ENCODE data around the gene SH3PXD2B.
"Not testable (repeated sequence)": the region's sequence is repeated elsewhere in the genome, so short reads cannot be mapped to it uniquely, and the experiment has no call there.

SH3PXD2B gene

GRCh38 chr5:172410662-172411483 is 43.5 kb downstream of the SH3PXD2B start:
- Histone ChIP-seq H2BK120ac (ENCODE audit: low read depth, low read length) (no peak overlapping the region), H2BK15ac (replicated peaks; ENCODE audit: low read depth) (no peak overlapping the region), H3K23ac (ENCODE audit: low read length) (no peak overlapping the region), H3K36me3 (ENCODE audit: control insufficient read depth, insufficient read depth, low read length) (no peaks in the 10 kb centered on the region), H3K79me2 (ENCODE audit: control insufficient read depth, insufficient read depth, low read length) (no peaks in the 10 kb centered on the region), H3K9ac (ENCODE audit: low read length) (no peak overlapping the region), H3K4me2 (ENCODE audit: low read length) (no peak overlapping the region), H2BK5ac (ENCODE audit: low read length) (no peak overlapping the region), H3K79me1 (ENCODE audit: low read length) (peaks cover 4% of the 10 kb centered on the region), H4K8ac (ENCODE audit: low read depth, low read length) (no peak overlapping the region), H3K27me3 (ENCODE audit: insufficient read depth, low read length, poor library complexity) (no peaks in the 10 kb centered on the region), H3K4me3 (ENCODE audit: low read length) (no peak overlapping the region), H3K56ac (ENCODE audit: low read length) (no peak overlapping the region), H2AK5ac (ENCODE audit: low read length) (no peak overlapping the region), H3K4ac (ENCODE audit: low read depth, low read length) (no peak overlapping the region), H3K27ac (ENCODE audit: low read depth, low read length) (no peak overlapping the region), H3K18ac (ENCODE audit: low read length) (no peak overlapping the region), H3K4me1 (ENCODE audit: control insufficient read depth, low read depth, low read length) (no peaks in the 10 kb centered on the region), H4K5ac (ENCODE audit: low read length) (no peak overlapping the region)
- no peak for DNase-seq
- WGBS (ENCODE audit: extremely low coverage, insufficient coverage, low lambda C conversion rate) = no CpG with 5 or more reads among the region's 5 CpGs

DNA sequence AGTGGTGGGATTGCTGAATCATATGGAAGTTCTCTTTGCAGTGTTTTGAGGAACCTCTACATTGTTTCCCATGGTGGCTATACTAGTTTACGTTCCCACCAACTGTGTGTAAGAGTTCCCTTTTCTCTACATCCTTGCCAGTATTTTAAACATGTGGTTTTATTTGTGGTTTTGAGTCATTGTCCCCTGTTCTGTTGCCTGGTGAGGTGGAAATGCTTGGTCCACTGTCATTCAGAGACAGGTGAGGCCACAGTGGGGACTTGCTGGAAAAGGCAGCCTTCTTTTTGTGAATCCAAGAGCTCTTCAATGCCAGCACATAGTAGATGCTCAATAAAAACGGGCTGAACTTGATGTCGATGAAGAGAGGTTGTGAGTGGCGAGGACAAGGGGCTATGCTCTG is 44.2 kb downstream of the SH3PXD2B start:
- no CpG with 5 or more reads among the region's 4 CpGs for WGBS (ENCODE audit: extremely low coverage, insufficient coverage, low lambda C conversion rate)
- no peak overlapping the region for H4K8ac ChIP-seq (ENCODE audit: low read depth, low read length)
- H3K79me2 ChIP-seq (ENCODE audit: control insufficient read depth, insufficient read depth, low read length) = no peaks in the 10 kb centered on the region
- no peak overlapping the region for H2BK120ac ChIP-seq (ENCODE audit: low read depth, low read length)
- no peaks in the 10 kb centered on the region for H3K4me1 ChIP-seq (ENCODE audit: control insufficient read depth, low read depth, low read length)
- H3K27ac ChIP-seq (ENCODE audit: low read depth, low read length) = no peak overlapping the region
- H3K27me3 ChIP-seq (ENCODE audit: insufficient read depth, low read length, poor library complexity) = no peaks in the 10 kb centered on the region
- H2AK5ac ChIP-seq (ENCODE audit: low read length) = no peak overlapping the region
- H3K4ac ChIP-seq (ENCODE audit: low read depth, low read length) = no peak overlapping the region
- H3K36me3 ChIP-seq (ENCODE audit: control insufficient read depth, insufficient read depth, low read length) = no peaks in the 10 kb centered on the region
- no peak overlapping the region for H3K9ac ChIP-seq (ENCODE audit: low read length)
- H3K79me1 ChIP-seq (ENCODE audit: low read length) = peaks cover 4% of the 10 kb centered on the region
- no peak overlapping the region for H4K5ac ChIP-seq (ENCODE audit: low read length)
- H2BK5ac ChIP-seq (ENCODE audit: low read length) = no peak overlapping the region
- H3K4me3 ChIP-seq (ENCODE audit: low read length) = no peak overlapping the region
- no peak overlapping the region for H2BK15ac ChIP-seq (replicated peaks; ENCODE audit: low read depth)
- H3K18ac ChIP-seq (ENCODE audit: low read length) = no peak overlapping the region
- no peak overlapping the region for H3K23ac ChIP-seq (ENCODE audit: low read length)
- H3K4me2 ChIP-seq (ENCODE audit: low read length) = no peak overlapping the region
- no peak for DNase-seq
- H3K56ac ChIP-seq (ENCODE audit: low read length) = no peak overlapping the region

GRCh38 chr5:172409477-172409876 is 44.8 kb downstream of the SH3PXD2B start:
- not testable (repeated sequence) for H3K36me3 ChIP-seq (ENCODE audit: control insufficient read depth, insufficient read depth, low read length); H3K9ac ChIP-seq (ENCODE audit: low read length)

DNA sequence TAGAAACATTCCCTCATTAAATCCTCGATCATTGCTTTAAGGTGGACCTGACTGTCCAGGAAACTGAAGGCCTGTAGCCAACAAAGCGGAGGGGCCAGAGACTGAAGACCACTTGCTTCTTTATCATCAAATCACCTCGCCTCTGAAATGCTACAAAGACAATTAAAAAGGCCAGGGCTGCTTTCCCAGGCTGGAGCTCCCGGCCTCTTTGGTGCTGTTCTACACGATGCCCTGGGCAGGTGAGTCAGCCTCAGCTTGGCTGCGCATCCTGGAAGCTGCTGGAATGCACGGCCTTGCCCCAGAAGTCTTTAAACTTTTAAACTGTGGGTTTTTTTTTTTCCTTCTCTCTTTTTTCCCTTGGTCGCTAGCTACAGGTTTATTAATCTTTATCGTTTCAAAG is 46.5 kb downstream of the SH3PXD2B start:
- peaks cover under 1% of the 10 kb centered on the region for H3K79me1 ChIP-seq (ENCODE audit: low read length)
- H4K8ac ChIP-seq (ENCODE audit: low read depth, low read length) = no peak overlapping the region
- DNase-seq = no peak
- H2BK5ac ChIP-seq (ENCODE audit: low read length) = no peak overlapping the region
- H3K4me3 ChIP-seq (ENCODE audit: low read length) = no peak overlapping the region
- H2BK120ac ChIP-seq (ENCODE audit: low read depth, low read length) = no peak overlapping the region
- H3K36me3 ChIP-seq (ENCODE audit: control insufficient read depth, insufficient read depth, low read length) = no peaks in the 10 kb centered on the region
- H3K56ac ChIP-seq (ENCODE audit: low read length) = no peak overlapping the region
- H3K4ac ChIP-seq (ENCODE audit: low read depth, low read length) = no peak overlapping the region
- H3K4me2 ChIP-seq (ENCODE audit: low read length) = no peak overlapping the region
- H3K4me1 ChIP-seq (ENCODE audit: control insufficient read depth, low read depth, low read length) = no peaks in the 10 kb centered on the region
- H4K5ac ChIP-seq (ENCODE audit: low read length) = no peak overlapping the region
- no peak overlapping the region for H2BK15ac ChIP-seq (replicated peaks; ENCODE audit: low read depth)
- no peak overlapping the region for H3K18ac ChIP-seq (ENCODE audit: low read length)
- no CpG with 5 or more reads among the region's 9 CpGs for WGBS (ENCODE audit: extremely low coverage, insufficient coverage, low lambda C conversion rate)
- no peaks in the 10 kb centered on the region for H3K79me2 ChIP-seq (ENCODE audit: control insufficient read depth, insufficient read depth, low read length)
- no peak overlapping the region for H3K9ac ChIP-seq (ENCODE audit: low read length)
- no peak overlapping the region for H3K27ac ChIP-seq (ENCODE audit: low read depth, low read length)
- H2AK5ac ChIP-seq (ENCODE audit: low read length) = no peak overlapping the region
- H3K23ac ChIP-seq (ENCODE audit: low read length) = no peak overlapping the region
- no peaks in the 10 kb centered on the region for H3K27me3 ChIP-seq (ENCODE audit: insufficient read depth, low read length, poor library complexity)

More at GRCh38 chr5:172409477-172409876, 44.8 kb downstream of the SH3PXD2B start:
- H3K79me1 ChIP-seq (ENCODE audit: low read length); H3K27ac ChIP-seq (ENCODE audit: low read depth, low read length); H3K4me2 ChIP-seq (ENCODE audit: low read length); H2AK5ac ChIP-seq (ENCODE audit: low read length); H4K5ac ChIP-seq (ENCODE audit: low read length); H3K56ac ChIP-seq (ENCODE audit: low read length); H4K8ac ChIP-seq (ENCODE audit: low read depth, low read length); H3K18ac ChIP-seq (ENCODE audit: low read length); H2BK15ac ChIP-seq (replicated peaks; ENCODE audit: low read depth); H3K23ac ChIP-seq (ENCODE audit: low read length); H2BK5ac ChIP-seq (ENCODE audit: low read length); H2BK120ac ChIP-seq (ENCODE audit: low read depth, low read length); H3K27me3 ChIP-seq (ENCODE audit: insufficient read depth, low read length, poor library complexity); DNase-seq; H3K4me3 ChIP-seq (ENCODE audit: low read length); H3K79me2 ChIP-seq (ENCODE audit: control insufficient read depth, insufficient read depth, low read length); H3K4ac ChIP-seq (ENCODE audit: low read depth, low read length); H3K4me1 ChIP-seq (ENCODE audit: control insufficient read depth, low read depth, low read length): not testable (repeated sequence)
- no CpG with 5 or more reads among the region's 5 CpGs for WGBS (ENCODE audit: extremely low coverage, insufficient coverage, low lambda C conversion rate)

DNA sequence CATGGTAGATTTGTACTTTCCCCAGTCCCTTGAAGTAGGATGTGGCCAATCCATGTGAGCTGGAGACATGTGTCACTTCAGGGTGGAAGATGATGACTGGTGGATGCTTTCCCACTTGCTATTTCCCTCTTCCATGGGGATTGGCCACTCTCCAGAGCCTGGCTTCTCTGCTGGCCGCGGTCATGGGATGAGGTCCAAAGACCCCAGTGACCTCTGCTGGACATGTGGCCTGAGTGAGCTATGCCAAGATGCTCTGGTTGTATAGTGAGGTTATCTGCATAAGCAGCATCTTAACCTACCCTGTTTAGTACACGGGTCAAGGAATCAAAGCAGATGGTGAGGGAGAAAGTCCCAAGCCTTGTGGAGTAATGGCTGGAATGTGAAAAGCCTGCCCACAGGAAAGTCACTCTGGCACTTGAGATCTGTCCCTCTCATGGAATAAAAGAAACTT is 47.1 kb downstream of the SH3PXD2B start:
- Histone ChIP-seq H2BK15ac (replicated peaks; ENCODE audit: low read depth) (no peak overlapping the region), H3K79me2 (ENCODE audit: control insufficient read depth, insufficient read depth, low read length) (no peaks in the 10 kb centered on the region), H3K4me1 (ENCODE audit: control insufficient read depth, low read depth, low read length) (no peaks in the 10 kb centered on the region), H2BK120ac (ENCODE audit: low read depth, low read length) (no peak overlapping the region), H3K79me1 (ENCODE audit: low read length) (no peaks in the 10 kb centered on the region), H3K18ac (ENCODE audit: low read length) (no peak overlapping the region), H3K56ac (ENCODE audit: low read length) (no peak overlapping the region), H3K27ac (ENCODE audit: low read depth, low read length) (no peak overlapping the region), H4K8ac (ENCODE audit: low read depth, low read length) (no peak overlapping the region), H3K27me3 (ENCODE audit: insufficient read depth, low read length, poor library complexity) (no peaks in the 10 kb centered on the region), H3K4me3 (ENCODE audit: low read length) (no peak overlapping the region), H3K23ac (ENCODE audit: low read length) (no peak overlapping the region), H3K36me3 (ENCODE audit: control insufficient read depth, insufficient read depth, low read length) (no peaks in the 10 kb centered on the region), H3K9ac (ENCODE audit: low read length) (no peak overlapping the region), H4K5ac (ENCODE audit: low read length) (no peak overlapping the region), H2AK5ac (ENCODE audit: low read length) (no peak overlapping the region), H3K4ac (ENCODE audit: low read depth, low read length) (no peak overlapping the region), H2BK5ac (ENCODE audit: low read length) (no peak overlapping the region), H3K4me2 (ENCODE audit: low read length) (no peak overlapping the region)
- no peak for DNase-seq
- no CpG with 5 or more reads among the region's 3 CpGs for WGBS (ENCODE audit: extremely low coverage, insufficient coverage, low lambda C conversion rate)
